GM21717 (cell line): ENCODE results near the gene ZNF341.
"Not testable (repeated sequence)": the region's sequence is repeated elsewhere in the genome, so short reads cannot be mapped to it uniquely, and the experiment has no call there.

ENCODE experiments used
- ATAC-seq: cut with Tn5 transposase; IDR thresholded peaks from one replicate; pipeline ENCODE4 v1.9.1; 2021; ENCODE audit warnings: mild to moderate bottlenecking, moderate library complexity; ENCODE audit not compliant: unreplicated experiment

The ZNF341 gene

DNA sequence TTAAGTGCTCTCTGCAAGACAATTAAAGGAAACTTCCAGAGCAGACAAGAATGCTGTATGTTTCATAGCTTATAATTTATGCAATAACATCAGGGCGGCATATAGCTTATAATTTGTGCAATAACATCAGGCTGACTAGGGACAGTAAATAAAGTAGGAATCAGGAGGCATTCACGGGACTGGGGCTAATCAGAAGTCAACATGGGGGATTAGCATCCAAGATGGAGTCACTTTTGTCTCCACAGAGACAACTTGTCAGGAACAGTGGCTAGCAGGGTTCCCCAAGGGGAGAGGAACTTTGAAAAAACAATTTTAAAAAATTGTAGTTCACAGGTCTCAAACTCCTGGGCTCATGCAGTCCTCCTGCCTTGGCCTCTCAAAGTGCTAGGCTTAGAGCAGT is 3.3 kb upstream of the ZNF341 start:
- ATAC-seq: no peak

DNA sequence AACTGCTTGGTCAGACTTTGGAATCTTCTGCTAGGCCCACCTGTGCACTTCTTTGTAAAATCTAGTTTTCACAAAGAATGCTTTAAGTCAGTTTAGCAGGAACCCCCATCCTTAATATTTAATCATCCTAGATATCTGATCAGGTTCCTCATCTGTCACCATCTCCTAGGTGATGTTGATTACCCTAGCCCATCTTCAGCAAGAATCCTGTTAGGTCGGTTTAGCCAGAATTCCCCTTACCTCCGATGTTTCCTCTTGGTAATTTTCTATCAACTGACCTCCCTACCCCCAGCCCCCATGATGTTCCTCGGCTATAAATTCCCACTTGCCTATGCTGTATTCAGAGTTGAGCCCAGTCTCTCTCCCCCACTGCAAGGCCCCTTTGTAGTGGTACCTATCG is 2.7 kb upstream of the ZNF341 start:
- ATAC-seq: no peak

DNA sequence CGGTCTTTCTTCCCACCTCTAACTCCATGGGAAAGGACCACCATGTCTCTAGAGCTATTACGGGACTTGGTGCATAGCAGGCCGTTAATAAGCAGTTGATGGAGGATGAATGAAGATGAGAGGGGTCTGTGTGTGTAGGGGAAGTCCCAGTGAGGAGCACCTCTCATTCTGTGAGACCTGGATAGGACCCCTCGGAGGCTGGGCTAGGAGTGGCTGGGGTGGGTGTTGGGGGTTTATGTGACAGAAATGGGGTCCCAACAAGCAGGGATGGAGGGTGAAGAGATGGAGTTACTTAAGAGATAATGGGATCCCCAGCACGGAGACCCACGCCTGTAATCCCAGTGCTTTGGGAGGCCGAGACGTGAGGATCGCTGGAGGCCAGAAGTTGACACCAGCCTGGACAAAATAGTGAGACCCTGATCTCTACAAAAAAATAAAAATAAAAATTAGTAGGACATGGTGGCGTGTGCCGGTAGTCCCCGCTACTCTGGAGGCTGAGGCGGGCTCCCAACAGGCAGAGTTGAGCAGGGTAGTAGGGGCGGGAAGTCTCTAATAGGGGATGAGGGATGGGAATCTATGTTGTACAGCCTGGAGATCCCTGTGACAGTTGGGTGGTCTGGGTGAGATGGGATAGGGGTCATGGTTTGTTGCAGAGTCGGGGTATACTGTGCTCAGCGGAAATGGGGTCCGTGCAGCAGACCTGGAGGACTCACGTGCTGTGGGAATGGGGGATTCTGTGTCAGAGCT is 677 bp upstream of the ZNF341 start:
- no peak for ATAC-seq

DNA sequence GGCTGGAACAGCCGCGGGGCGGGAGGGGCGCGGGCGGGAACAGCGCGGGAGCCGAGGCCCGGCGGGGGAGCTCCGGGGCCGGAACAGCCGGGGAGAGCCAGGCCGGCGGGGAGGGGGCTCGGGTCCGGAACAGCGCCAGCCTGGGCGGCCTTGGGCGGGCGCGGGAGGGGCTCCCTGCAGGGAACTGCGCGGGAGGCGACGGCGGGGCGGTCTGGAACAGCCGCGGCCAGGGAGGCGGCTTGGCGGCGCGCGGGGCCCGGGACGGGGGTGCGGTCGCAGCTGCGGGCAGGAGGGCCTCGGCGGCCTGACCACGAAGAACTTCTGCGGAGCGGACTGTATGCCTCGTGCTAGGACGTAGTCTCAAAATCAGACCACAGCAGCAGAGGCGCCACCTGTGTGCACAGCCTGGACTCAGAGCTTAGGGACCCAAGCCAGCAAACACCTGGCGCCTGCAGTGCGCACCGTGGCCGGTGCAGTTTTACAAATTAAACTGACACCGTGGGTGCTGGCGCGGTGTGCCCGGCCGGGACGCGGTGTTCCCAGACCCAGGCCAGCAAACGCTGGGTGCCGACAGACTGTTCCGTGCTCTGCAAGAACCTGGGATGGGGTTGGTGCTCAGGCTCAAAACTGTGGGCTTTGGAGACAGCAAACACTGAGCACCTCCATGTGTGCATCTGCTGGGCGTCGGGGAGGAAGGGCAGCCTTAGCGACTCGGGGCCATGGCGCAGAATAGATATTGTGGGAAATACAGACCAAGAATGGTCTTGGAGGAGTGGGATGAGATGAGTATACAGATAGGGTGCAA is 572 bp downstream of the ZNF341 start:
- peak; percentile 46 for ATAC-seq

DNA sequence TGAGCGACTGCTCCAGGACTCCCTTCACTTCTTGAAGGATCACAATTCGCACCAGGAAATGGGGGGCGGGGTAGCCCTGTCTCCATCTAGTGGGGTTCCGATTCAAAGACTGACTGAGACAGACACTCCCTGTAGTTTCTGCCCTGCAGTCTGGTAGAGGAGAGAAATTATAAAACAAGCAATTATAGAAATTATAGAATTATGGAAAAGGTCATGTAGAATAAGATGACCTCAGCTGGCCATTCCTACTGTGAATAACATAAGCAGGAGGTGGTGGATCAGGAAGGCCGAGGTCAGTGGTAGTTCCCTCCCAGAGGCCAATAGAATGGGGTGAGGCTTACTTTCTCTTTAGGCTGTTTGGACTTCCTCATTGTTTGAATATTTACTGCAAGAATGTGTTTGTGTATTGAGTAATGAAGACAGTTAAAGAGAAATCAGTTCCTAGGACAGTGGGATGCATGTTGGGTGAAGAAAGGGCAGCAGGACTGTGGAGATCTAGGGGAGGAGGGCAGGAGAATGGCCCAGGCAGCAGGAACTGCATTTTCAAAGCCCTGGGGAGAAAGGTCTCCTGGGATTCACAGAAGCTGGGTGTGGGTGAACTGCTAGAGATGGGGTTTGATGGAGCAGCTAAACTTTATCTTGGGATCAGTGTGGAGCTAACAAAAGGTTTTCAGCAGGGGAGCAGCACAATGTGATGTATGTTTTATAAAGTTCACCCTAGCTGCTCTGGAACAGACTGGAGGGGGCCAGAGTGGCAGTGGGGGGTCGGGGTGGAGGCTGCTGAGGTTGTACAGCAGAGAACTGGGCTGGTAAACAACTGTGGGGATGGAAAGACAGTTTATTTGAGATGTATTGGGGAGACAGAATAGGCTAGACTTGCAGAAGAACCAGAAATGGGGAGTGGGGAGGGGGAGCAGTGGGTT is 2.1 kb downstream of the ZNF341 start:
- ATAC-seq: no peak

DNA sequence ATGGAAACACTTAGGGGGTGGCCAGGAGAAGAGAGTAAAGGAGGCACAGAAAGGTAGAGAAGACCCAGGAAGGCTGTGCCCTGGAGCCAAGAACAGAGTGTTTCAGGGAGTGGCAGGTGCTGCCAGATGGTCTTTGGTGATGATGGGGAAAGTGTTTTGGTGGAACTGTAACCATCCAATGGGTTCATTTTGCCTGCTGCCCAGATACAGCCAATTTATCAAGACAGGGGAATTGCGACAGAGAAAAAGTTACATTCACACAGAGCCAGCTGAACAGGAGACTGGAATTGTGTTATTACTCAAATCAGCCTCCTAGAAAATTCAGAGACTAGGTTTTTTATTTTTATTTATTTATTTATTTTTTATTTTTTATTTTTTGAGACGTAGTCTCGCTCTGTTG is 5.2 kb downstream of the ZNF341 start:
- ATAC-seq: no peak

DNA sequence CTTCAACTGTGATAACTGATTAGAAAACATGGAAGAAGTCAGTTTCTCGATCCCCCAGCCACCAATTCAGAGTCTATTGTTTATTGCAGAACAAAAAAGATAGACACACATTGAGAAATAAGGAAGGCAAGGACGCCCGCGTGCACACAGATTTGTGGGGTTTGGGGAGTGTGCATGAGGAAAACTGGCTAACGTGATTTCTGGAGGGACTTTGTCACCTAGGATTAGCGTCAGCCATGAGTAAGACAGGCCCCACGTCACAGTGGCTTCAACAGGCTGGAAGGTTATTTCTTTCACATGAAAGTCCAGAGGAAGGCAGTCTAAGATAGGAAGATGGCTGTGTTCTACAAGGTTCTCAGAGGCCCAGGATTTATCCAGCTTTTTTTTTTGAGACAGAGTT is 7.7 kb downstream of the ZNF341 start:
- ATAC-seq: no peak

DNA sequence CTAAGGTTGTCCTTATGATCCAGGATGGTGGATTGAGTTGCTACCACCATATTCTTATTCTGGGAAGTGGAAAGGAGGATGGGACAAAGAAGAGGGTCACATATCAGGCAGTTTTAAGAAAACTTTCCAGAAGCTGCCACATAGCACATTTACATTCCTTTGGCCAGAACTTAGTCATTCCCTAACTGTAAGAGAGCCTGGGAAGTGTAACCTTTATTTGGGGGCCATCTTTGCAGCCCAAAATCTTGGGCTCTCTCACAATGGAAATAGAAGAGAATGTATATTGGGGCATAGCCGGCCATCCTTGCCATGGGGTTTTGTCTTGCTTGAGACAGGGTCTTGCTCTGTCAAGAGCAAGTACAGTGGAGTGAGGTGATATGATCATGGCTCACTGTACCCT is 8.4 kb downstream of the ZNF341 start:
- no peak for ATAC-seq

DNA sequence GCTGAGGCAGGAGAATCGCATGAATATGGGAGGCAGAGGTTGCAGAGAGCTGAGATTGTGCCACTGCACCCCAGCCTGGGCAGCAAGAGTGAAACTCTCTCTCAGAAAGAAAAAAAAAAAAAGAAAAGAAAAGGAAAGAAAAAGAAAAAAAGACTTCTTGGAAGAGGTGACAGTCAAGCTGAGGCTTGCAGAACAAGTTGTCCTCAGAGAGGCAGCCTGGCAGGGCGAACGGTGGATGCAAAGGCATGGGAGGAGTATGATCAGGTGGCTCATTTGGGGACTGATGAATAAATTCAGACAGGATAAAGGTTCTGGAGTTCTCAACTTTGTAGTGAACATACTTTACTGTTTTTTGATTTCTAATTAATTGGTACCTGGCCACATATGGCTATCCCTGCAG is 12.4 kb downstream of the ZNF341 start:
- ATAC-seq: no peak

DNA sequence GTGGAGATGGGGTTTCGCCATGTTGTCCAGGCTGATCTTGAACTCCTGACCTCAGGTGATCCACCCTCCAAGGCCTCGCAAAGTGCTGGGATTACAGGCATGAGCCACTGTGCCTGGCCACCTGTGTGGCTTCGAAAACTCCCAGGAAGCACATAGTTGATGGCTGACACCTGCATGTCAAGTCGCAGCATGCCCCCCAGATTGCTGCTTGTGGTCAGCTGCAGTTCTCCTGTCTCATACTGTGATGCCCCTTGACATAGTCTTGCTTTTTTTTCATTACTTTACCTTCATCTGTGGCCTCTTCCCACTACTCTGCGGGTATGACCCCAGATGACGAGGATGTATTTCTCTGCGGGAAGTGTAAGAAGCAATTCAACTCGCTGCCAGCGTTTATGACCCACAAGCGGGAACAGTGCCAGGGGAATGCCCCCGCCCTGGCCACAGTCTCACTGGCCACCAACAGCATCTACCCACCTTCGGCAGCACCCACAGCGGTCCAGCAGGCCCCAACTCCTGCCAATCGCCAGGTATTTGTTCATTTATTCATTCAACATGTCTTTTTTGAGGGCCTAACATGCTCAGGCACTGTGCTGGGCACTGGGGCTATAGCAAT is 13.1 kb downstream of the ZNF341 start:
- no peak for ATAC-seq

DNA sequence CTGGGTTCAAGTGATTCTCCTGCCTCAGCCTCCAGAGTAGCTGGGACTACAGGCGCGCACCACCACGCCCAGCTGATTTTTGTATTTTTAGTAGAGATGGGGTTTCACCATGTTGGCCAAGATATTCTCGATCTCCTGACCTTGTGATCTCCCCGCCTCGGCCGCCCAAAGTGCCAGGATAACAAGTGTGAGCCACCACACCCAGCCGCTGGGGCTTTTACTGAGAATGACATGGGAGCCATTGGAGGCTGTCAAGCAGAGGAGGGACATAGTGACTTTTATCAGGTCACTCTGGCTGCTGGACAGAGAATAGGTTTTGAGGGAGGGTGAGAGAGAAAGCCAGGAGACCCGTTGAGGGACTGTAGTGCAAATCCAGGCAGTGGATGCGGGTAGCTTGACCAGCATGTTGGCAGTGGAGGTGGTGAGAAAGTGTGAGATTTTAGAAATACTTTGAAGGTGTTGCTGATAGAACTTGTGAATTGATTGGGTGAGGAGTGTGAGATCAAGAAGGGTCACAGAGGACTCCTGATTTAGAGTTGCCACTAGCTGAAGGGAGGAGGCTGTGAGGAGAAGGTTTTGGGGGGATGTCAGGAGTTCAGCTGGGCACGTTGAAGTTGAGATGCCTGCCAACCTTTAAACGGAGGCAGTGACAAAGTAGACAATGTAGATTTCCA is 14.7 kb downstream of the ZNF341 start:
- no peak for ATAC-seq

DNA sequence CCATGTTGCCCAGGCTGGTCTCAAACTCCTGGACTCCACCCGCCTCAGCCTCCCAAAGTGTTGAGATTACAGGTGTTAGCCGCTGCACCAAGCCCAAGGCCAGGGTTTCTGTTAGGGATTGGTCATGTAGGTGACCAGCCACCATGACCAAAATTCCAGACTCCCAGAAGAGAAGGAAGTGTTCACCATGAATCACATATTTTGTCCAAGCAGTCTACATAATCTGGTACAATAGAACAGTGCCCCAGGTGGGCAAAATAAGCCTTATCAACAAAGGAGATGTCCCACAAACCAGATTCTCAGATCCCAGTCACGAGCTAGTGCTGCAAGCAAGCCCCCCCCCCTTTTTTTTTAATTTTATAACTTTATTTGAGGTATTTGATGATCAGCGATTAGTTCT is 20.0 kb downstream of the ZNF341 start:
- no peak for ATAC-seq

DNA sequence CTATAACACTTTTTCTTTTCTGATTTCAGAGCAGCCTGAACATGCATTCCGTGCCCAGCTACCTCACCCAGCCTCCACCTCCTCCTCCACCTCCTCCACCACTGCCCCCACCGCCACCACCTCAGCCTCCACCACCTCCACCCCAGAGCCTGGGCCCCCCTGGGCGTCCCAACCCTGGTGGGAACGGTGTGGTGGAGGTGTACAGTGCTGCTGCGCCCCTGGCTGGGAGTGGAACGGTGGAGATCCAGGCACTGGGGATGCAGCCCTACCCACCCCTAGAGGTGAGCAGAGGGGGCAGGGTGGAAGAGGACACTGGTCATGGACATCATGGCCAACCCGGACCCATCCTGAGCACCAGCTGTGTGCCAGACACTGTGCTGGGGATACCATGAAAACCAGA is 21.3 kb downstream of the ZNF341 start:
- no peak for ATAC-seq

DNA sequence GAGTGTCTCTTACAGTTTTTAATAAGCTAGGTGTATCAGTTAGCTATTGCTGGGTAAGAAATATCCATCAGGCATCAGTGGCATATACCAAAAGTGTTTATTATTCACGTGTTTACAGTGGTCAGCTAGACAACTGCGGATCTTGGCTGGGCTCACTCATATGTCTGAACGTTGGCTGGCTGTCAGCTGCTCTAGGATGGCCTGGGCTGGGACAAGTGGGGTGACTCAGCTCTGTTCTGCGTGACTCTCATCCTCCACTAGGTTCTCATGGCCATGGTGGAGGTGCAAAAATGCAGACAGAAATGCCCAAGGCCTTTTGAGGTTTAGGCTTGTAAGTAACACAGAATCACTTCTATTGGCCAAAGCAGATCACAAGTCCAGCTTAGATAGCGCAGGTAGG is 22.0 kb downstream of the ZNF341 start:
- no peak for ATAC-seq

DNA sequence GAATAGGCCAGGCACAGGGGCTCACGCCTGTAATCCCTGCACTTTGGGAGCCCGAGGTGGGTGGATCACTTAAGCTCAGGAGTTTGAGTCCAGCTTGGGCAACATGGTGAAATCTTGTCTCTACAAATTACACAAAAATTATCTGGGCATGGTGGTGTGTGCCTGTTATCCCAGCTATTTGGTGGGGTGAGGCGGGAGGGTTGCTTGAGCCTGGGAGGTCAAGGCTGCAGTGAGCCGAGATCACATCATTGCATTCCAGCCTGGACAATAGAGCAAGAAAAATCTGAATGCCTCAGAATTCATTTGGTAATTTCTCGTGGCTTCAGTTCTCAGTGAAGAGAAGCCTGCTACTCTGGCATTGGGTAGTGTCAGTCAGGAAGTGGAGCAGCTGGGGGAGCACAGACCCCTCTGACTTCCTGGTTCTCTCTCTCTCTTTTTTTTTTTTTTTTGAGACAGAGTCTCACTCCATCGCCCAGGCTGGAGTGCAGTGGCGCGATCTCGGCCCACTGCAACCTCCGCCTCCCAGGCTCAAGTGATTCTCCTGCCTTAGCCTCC is 24.2 kb downstream of the ZNF341 start:
- not testable (repeated sequence) for ATAC-seq

DNA sequence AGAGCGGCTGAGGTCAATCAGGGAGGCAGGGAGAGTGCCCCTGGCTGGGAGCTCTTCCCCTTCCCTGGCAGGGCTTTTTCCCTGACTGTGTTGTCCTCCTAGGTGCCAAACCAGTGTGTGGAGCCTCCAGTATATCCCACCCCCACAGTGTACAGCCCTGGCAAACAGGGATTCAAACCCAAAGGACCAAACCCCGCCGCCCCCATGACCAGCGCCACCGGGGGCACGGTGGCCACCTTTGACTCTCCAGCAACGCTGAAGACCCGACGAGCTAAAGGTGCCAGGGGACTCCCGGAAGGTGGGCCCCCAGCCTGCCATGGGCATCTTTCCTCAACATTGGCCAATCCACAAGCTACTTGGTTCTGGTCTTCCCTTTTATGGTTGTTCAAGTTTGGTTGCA is 25.2 kb downstream of the ZNF341 start:
- no peak for ATAC-seq

DNA sequence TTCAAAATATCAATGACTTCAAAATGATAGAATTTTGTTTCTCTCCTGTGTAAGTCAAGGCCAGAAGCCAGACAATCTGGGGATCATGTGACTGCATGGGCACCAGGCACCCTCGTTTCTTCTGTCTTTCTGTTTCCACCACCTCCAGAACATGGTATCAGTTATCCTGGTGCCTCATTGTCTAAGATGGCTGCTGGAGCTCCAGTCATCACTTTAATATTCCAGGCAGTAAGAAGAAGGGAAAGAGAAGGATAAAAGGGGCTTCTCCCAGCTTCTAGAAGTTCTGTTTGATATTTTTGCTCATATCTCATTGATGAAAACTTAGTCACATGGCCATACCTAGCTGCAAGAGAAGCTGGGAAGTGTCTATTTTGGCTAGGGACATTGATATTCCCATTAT is 25.7 kb downstream of the ZNF341 start:
- ATAC-seq: no peak

DNA sequence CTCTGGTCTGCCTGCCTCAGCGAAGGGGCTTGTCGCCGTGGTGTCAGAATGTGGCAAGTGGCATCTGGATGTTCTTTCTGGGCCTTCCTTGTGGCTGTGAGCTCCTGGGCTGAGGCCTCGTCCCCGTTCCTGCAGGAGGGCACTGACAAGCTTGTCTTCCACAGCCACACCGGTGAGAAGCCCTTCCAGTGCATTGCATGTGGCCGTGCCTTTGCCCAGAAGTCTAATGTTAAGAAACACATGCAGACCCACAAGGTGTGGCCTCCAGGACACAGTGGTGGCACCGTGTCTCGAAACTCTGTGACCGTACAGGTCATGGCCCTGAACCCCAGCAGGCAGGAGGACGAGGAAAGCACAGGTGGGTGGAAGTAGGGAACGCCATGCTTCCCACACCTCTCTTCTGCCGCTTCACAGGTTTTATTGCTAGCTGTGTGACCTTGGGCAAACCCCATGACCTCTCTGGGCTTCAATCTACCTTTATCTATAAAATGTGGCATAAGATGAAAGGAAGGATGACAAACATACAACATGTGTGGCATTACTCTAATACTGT is 30.0 kb downstream of the ZNF341 start:
- no peak for ATAC-seq

DNA sequence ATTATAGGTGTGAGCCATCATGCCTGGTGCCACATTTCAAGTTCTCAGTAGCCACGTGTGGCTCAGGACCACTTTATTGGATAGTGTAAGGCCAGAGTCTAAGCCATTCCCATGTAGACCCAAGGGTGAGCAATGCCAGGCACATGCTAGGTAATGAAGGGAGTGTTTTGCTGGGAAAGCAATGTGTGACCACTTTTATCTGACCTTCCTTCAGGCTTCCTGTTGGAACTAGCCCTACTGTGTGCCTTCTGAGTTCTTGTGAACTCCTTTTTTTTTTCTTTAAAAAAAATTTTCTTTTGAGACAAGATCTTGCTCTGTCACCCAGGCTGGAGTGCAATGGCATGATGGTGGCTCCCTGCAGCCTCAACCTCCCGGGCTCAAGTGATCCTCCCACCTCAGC is 33.3 kb downstream of the ZNF341 start:
- no peak for ATAC-seq

DNA sequence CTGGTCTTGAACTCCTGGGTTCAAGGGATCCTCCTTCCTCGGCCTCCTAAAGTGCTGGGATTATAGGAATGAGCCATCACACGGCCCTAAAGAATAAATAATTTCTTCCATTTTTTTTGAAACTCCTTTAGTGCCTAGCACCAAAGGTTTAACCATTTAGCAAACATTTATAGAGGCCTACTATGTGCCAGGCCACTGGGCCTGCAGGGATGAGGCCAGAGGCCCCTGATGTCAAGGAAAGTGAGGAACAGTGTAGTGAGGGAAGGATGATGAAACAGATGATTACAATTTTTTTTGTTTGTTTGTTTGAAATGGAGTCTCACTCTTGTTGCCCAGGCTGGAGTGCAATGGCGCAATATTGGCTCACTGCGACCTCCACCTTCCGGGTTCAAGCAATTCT is 33.8 kb downstream of the ZNF341 start:
- no peak for ATAC-seq
